Caco-2 (cell line): ENCODE results near the gene UBE2L3. TPM values are rescaled to one million over a fixed set of nuclear protein-coding genes. Genes with fewer than 3 reads are reported as not detected.

Experiments
- BruUV-seq: library from RNA; stranded (reverse); fragments of 400-500 nt; replicated peaks from 2 replicates; lab custom pipeline; 2021; lab: Mats Ljungman, UMichigan
- CTCF ChIA-PET: fragments of 300-600 bp; sonication (Branson Sonifier 250); formaldehyde crosslinking; loops from one replicate; lab custom pipeline; 2022; ENCODE audit warnings: antibody characterized with exemption; lab: Charles Lee
- POLR2A ChIA-PET: fragments of 300-600 bp; sonication (Branson Sonifier 250); formaldehyde crosslinking; loops from one replicate; lab custom pipeline; 2022; ENCODE audit warnings: antibody characterized with exemption; lab: Charles Lee
- DNase-seq, 2 experiments: peaks; one replicate each; pipeline versions ENCODE4 v3.0.0 to v3.0.0-alpha.2; 2020 to 2022
- H3K27me3 ChIP-seq: replicated peaks from 2 replicates; pipeline ENCODE4 v1.6.0; 2011; ENCODE audit warnings: low read length; ENCODE audit not compliant: control insufficient read depth, insufficient read depth
- H3K36me3 ChIP-seq: 2 replicates; pipeline ENCODE4 v1.5.1; 2011; ENCODE audit warnings: low read length; ENCODE audit not compliant: control insufficient read depth, insufficient read depth
- H3K4me1 ChIP-seq: fragments of 250-450 bp; sonication (Bioruptor Pico); 2 replicates; pipeline ENCODE4 v1.5.1; 2020; ENCODE audit warnings: mild to moderate bottlenecking
- H3K4me3 ChIP-seq: 2 replicates; pipeline ENCODE4 v1.5.1; 2011; ENCODE audit warnings: low read depth, mild to moderate bottlenecking, control low read depth, low read length
- H3K9me3 ChIP-seq: fragments of 250-450 bp; sonication (Bioruptor Pico); 2 replicates; pipeline ENCODE4 v1.5.1; 2020; ENCODE audit warnings: mild to moderate bottlenecking, moderate library complexity
- H3K27ac Mint-ChIP-seq: one replicate; pipeline ENCODE4 v1.8.0; 2022; ENCODE audit warnings: mixed read lengths; ENCODE audit not compliant: unreplicated experiment
- H3K27me3 Mint-ChIP-seq: one replicate; pipeline ENCODE4 v1.8.0; 2022; ENCODE audit warnings: mixed read lengths; ENCODE audit not compliant: insufficient read depth, unreplicated experiment
- H3K36me3 Mint-ChIP-seq: one replicate; pipeline ENCODE4 v1.8.0; 2022; ENCODE audit warnings: mild to moderate bottlenecking, mixed read lengths; ENCODE audit not compliant: insufficient read depth, unreplicated experiment
- H3K4me1 Mint-ChIP-seq: one replicate; pipeline ENCODE4 v1.8.0; 2022; ENCODE audit warnings: low read depth, mixed read lengths; ENCODE audit not compliant: unreplicated experiment
- H3K4me3 Mint-ChIP-seq: one replicate; pipeline ENCODE4 v1.8.0; 2022; ENCODE audit warnings: mild to moderate bottlenecking, moderate library complexity, mixed read lengths; ENCODE audit not compliant: unreplicated experiment
- H3K9me3 Mint-ChIP-seq: one replicate; pipeline ENCODE4 v1.8.0; 2022; ENCODE audit warnings: mixed read lengths; ENCODE audit not compliant: unreplicated experiment
- intact Hi-C: fragments of 100-400 bp; cut with micrococcal nuclease; formaldehyde crosslinking; loops from one replicate; pipeline ENCODE4 v1.10.0; 2022; ENCODE audit not compliant: unreplicated experiment
- total RNA-seq: library from RNA; stranded (reverse); gene quantifications from 2 replicates; pipeline ENCODE4 v1.2.3, GENCODE V29; 2022
- TF ChIP-seq, protein P1 (sequence below), 2 experiments: fragments of 200-600 bp in 1 of 2; IDR thresholded peaks; 1 replicate in 1 of 2; 2 replicates in 1 of 2; pipeline versions ENCODE4 v1.5.1 to v1.8.0; 2011 to 2022; ENCODE audit warnings: antibody characterized with exemption in 1 of 2, control low read depth in 1 of 2, inconsistent platforms in 1 of 2, low read depth in 1 of 2, low read length in 1 of 2, mild to moderate bottlenecking in 1 of 2, moderate library complexity in 1 of 2; ENCODE audit not compliant: insufficient read depth in 1 of 2, severe bottlenecking in 1 of 2, unreplicated experiment in 1 of 2

UBE2L3 gene
- total RNA-seq, 1 experiment from 2014 or later: 63.4 TPM

DNA sequence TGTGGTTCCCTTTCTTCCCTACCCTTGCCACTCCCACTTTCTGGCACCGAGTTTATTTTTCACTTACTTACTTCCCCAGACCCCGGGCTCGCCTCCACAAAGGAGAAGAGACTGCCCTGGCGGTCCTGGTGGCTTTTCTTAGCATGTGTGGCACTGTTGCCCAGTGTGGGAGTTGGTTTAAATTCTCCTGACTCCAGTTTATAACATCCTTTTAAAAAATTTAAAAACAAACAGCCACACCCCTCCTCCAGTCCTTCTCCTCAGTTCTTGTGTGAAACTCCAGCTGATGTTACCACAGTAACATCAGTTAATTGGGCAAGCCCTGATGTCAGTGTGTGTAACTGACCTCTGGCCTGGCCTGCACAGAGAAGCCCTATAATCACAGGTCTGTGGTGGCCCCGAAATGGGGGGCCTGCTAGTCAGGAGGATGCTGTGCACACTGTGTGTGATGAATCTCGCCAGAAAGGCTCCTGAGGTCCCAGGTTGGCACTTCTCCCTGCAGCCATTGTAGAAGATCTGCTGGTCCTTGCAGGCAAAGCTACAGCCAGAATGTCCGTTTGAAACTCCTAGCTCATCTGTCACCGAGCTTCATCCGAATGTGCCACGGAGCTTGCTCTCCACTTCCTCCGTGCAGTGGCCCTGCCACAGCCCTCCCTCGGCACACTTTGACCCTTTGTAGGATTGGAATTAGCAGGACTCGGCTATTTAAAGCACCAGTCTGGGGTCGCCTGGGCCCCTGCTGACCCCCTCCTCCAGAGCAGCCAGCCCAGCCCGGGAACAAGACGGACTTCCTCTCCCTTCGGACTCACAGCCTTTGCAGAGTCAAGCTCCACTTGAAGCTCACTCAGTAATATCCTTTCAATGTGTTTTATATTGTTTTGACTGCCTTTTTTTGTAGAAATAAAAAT is 54.8 kb downstream of the UBE2L3 start:
- ChIA-PET CTCF (interaction anchor here (0.6 to 2.5 kb wide), 2 partner anchors 13 to 20 kb away, joined by 3 to 10 read pairs; partner anchors contain the start of gene SDF2L1), POLR2A (interaction anchor here (0.6 kb wide), 1 partner anchor 50 kb away, joined by 4 read pairs; no protein-coding TSS in a partner anchor)
- H3K4me3 Mint-ChIP-seq: no peak overlapping the region
- no peak overlapping the region for H3K4me3 ChIP-seq
- TF ChIP-seq, protein P1, sequence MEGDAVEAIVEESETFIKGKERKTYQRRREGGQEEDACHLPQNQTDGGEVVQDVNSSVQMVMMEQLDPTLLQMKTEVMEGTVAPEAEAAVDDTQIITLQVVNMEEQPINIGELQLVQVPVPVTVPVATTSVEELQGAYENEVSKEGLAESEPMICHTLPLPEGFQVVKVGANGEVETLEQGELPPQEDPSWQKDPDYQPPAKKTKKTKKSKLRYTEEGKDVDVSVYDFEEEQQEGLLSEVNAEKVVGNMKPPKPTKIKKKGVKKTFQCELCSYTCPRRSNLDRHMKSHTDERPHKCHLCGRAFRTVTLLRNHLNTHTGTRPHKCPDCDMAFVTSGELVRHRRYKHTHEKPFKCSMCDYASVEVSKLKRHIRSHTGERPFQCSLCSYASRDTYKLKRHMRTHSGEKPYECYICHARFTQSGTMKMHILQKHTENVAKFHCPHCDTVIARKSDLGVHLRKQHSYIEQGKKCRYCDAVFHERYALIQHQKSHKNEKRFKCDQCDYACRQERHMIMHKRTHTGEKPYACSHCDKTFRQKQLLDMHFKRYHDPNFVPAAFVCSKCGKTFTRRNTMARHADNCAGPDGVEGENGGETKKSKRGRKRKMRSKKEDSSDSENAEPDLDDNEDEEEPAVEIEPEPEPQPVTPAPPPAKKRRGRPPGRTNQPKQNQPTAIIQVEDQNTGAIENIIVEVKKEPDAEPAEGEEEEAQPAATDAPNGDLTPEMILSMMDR (IDR thresholded peaks at IDR 0.05; ENCODE audit: insufficient read depth in 1 of 2, low read depth in 1 of 2, low read length in 1 of 2, severe bottlenecking in 1 of 2, unreplicated experiment in 1 of 2): no peak
- H3K4me1 Mint-ChIP-seq: peaks cover 11% of the 10 kb centered on the region
- no peaks in the 10 kb centered on the region for H3K4me1 ChIP-seq
- peak overlapping the region; percentile 72 for H3K27ac Mint-ChIP-seq
- intact Hi-C loops: no loop called here
- H3K36me3 ChIP-seq: peaks cover 1% of the 10 kb centered on the region; the same call in 1 of the 2 replicates
- H3K36me3 Mint-ChIP-seq: peaks cover 86% of the 10 kb centered on the region
- TSS peak; percentile 42 for BruUV-seq
- H3K27me3 Mint-ChIP-seq: no peaks in the 10 kb centered on the region
- H3K9me3 Mint-ChIP-seq: no peaks in the 10 kb centered on the region
- no peak for DNase-seq
- no peaks in the 10 kb centered on the region for H3K27me3 ChIP-seq
- H3K9me3 ChIP-seq: no peaks in the 10 kb centered on the region

GRCh38 chr22:21622919-21623647 is 55.6 kb downstream of the UBE2L3 start:
- intact Hi-C loops: no loop called here
- H3K36me3 ChIP-seq: peaks cover 2% of the 10 kb centered on the region; the same call in 1 of the 2 replicates
- no peaks in the 10 kb centered on the region for H3K27me3 Mint-ChIP-seq
- TF ChIP-seq, protein P1 (IDR thresholded peaks at IDR 0.05; ENCODE audit: insufficient read depth in 1 of 2, low read depth in 1 of 2, low read length in 1 of 2, severe bottlenecking in 1 of 2, unreplicated experiment in 1 of 2): no peak
- H3K4me3 ChIP-seq: no peak overlapping the region
- H3K27ac Mint-ChIP-seq: peak overlapping the region; percentile 72
- H3K9me3 Mint-ChIP-seq: no peaks in the 10 kb centered on the region
- H3K9me3 ChIP-seq: no peaks in the 10 kb centered on the region
- POLR2A ChIA-PET: interaction anchor here (0.6 kb wide), 1 partner anchor 51 kb away, joined by 4 read pairs; no protein-coding TSS in a partner anchor
- CTCF ChIA-PET: interaction anchor here (1.6 to 2.5 kb wide), 2 partner anchors 19 to 24 kb away, joined by 6 to 10 read pairs; partner anchors contain the start of gene SDF2L1
- DNase-seq: no peak
- peaks cover 11% of the 10 kb centered on the region for H3K4me1 Mint-ChIP-seq
- H3K27me3 ChIP-seq: no peaks in the 10 kb centered on the region
- H3K4me1 ChIP-seq: peaks cover under 1% of the 10 kb centered on the region; the same call in 1 of the 2 replicates
- no peak overlapping the region for H3K4me3 Mint-ChIP-seq
- BruUV-seq: no TSS peak
- H3K36me3 Mint-ChIP-seq: peaks cover 89% of the 10 kb centered on the region

DNA sequence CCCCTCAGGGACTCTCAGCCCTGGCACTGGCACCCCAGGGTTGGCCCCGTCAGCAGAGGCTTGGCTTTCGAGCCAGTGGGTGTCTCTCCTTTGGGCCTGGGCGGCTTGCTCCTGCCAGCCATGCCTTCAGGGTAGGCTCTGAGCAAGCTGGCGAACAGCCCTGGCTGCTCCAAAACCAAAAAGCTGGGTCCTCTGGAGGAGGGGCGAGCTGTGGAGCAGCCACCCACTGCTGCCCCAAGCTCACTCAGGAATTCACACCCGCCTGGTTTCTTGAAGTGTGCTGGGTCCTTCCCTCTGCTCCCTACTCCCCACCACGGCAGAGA is 56.1 kb downstream of the UBE2L3 start:
- peaks cover 90% of the 10 kb centered on the region for H3K36me3 Mint-ChIP-seq
- H3K4me1 ChIP-seq: peaks cover 5% of the 10 kb centered on the region; the same call in 1 of the 2 replicates
- ChIA-PET CTCF (interaction anchor here (1.6 to 2.5 kb wide), 2 partner anchors 18 to 23 kb away, joined by 6 to 10 read pairs; partner anchors contain the start of gene SDF2L1), POLR2A (no interaction called here)
- BruUV-seq: no TSS peak
- H3K27ac Mint-ChIP-seq: peak overlapping the region; percentile 72
- H3K9me3 ChIP-seq: no peaks in the 10 kb centered on the region
- no peak overlapping the region for H3K4me3 Mint-ChIP-seq
- DNase-seq: no peak
- peaks cover 11% of the 10 kb centered on the region for H3K4me1 Mint-ChIP-seq
- no peaks in the 10 kb centered on the region for H3K27me3 ChIP-seq
- intact Hi-C loops: no loop called here
- peaks cover 4% of the 10 kb centered on the region; the same call in 1 of the 2 replicates for H3K36me3 ChIP-seq
- no peaks in the 10 kb centered on the region for H3K27me3 Mint-ChIP-seq
- no peak overlapping the region for H3K4me3 ChIP-seq
- TF ChIP-seq, protein P1 (IDR thresholded peaks at IDR 0.05; ENCODE audit: insufficient read depth in 1 of 2, low read depth in 1 of 2, low read length in 1 of 2, severe bottlenecking in 1 of 2, unreplicated experiment in 1 of 2): no peak
- H3K9me3 Mint-ChIP-seq: no peaks in the 10 kb centered on the region
